Measurements from ENCODE around the gene UGT1A5.
"Not testable (repeated sequence)": the region's sequence is repeated elsewhere in the genome, so short reads cannot be mapped to it uniquely, and the experiment has no call there.

UGT1A5 gene

GRCh38 chr2:233747283-233747544 lies 34.5 kb downstream of the UGT1A5 start:
- DNase-seq, result no peak

- DNase-seq, result not testable (repeated sequence)
These were observed 38.0 kb downstream of the UGT1A5 start for GRCh38 chr2:233750689-233751088.

- not testable (repeated sequence) for DNase-seq
These were observed 38.7 kb downstream of the UGT1A5 start for GRCh38 chr2:233751212-233752009.

DNA sequence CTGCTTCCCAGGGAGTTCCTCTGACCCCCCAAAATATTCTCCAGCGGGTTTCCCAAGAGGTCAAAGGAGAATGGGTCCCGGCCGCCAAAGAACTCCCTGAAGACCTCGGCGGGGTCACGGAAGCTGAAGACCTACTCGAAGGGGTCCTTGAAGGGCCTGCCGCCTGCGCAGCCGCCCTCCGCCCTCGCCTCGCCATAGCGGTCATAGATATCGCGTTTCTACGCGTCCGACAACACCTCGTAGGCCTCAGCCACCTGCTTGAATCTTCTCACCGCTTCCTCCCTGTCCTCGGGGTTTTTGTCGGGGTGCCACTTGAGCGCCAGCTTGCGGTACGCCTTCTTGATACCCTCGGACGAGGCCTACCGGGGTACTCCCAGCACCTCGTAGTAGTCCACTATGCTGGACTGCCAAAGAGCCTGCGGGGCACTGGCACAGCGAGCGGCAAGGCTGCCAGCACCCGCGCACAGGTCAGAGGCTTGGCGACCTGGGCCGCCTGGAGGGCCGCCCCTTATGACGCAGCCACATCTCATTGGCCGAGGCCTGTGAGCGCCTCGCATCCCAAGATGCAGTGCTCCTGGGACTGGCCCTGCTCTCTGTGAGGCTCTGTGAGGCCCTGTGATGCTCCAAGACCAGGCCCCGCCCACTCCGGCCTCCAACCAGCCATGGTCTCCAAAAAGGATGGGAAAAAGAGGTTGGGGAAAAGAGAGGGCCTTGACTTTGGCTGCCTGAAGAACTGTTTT lies 42.3 kb downstream of the UGT1A5 start:
- no peak for DNase-seq

DNA sequence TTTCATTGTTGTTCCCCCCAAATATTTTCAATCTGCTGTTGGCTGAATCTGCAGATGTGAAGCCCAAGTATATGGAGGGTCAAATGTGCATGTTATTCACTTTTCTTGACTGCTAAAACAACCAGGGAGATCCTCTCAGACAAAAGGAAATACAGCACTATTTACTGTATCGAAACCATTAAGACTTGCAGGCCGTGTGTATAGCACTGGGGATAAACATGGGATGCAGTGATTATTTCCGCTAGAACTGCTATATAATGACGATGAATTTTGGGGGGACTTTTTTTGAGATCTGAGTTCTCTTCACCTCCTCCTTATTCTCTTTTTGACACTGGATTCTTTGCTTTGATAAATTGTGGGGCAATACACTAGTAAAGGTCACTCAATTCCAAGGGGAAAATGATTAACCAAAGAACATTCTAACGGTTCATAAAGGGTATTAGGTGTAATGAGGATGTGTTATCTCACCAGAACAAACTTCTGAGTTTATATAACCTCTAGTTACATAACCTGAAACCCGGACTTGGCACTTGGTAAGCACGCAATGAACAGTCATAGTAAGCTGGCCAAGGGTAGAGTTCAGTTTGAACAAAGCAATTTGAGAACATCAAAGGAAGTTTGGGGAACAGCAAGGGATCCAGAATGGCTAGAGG lies 43.8 kb downstream of the UGT1A5 start:
- DNase-seq, result no peak

GRCh38 chr2:233758141-233758540 lies 45.4 kb downstream of the UGT1A5 start:
- no peak for DNase-seq

GRCh38 chr2:233758849-233759248 lies 46.1 kb downstream of the UGT1A5 start:
- no peak for DNase-seq

- no peak for DNase-seq
These were observed 47.3 kb downstream of the UGT1A5 start, which contains the start of gene UGT1A1 for GRCh38 chr2:233760043-233760442. UGT1A1 (plus strand) TSS chr2:233760270; CDS start chr2:233760288, 18 bp downstream.

DNA sequence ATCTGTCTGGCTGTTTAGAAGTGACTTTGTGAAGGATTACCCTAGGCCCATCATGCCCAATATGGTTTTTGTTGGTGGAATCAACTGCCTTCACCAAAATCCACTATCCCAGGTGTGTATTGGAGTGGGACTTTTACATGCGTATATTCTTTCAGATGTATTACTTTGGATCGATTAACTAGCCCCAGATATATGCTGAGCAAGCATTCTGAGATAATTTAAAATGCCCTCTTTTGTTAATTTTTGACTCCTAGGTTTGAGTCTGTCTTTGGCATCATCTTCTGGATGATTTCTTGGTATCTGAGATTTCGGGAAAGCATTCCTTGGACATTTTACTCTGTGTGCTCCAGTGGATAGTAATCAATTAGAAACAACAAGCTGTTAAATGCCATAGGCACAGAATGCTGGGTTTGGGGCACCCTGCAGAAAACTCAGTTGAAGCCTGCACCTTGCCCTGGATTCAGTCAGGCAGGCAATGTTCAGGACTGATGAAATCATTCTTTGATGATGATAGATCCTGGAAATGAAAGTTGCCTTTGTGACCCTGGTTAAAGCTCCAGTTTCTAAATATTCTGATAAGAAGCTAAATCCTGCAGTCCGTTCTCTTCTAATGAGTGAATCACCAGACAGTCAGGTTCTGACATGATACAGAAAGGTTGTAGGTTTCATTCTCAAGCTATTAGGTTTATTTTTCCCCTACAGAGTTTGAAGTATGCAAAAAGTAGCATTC lies 48.5 kb downstream of the UGT1A5 start:
- no peak for DNase-seq

DNA sequence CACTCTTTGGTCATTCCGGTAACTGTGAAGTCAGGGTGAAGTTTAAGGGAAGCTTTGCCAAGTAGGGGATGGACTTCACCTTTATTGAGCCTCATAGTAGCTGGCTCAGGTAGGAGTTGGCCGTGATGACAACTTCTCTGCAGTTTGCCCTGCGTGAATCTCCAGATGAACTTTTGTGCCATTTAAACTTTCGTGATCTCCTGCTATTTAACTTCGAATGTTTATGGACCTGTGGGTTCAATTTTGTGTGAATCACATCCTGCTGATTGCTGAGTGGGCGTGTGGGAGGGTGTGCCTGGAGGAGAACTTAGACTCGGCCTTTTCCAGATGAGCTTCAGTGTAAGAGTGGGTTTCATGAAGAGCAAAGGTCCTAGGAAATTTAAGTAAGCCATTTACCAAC lies 51.6 kb downstream of the UGT1A5 start:
- no peak for DNase-seq

- DNase-seq, result no peak
These were observed 52.1 kb downstream of the UGT1A5 start for GRCh38 chr2:233764761-233765160.

GRCh38 chr2:233766416-233766815 lies 53.7 kb downstream of the UGT1A5 start:
- DNase-seq, result no peak

DNA sequence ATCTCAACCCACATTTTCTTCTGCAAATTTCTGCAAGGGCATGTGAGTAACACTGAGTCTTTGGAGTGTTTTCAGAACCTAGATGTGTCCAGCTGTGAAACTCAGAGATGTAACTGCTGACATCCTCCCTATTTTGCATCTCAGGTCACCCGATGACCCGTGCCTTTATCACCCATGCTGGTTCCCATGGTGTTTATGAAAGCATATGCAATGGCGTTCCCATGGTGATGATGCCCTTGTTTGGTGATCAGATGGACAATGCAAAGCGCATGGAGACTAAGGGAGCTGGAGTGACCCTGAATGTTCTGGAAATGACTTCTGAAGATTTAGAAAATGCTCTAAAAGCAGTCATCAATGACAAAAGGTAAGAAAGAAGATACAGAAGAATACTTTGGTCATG lies 55.4 kb downstream of the UGT1A5 start:
- DNase-seq, result no peak

DNA sequence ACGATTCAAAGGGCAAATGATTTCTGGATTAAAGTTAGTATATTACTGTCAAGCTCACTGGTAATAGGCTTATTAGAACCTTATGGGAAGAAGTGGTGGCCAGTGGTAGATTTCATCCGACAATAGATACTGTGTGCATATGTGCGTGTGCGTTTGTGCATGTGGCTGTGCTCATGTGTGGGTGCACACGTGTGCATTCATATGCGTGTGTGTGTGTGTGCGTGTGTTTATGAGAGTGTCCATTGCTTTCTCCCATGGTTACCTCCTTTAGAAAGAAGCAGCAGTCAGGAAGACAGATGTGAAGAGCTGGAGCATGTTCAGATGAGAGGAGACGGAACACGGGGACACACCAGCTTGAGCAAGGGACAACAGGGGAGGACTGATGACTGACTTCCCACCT lies 56.6 kb downstream of the UGT1A5 start:
- no peak for DNase-seq

DNA sequence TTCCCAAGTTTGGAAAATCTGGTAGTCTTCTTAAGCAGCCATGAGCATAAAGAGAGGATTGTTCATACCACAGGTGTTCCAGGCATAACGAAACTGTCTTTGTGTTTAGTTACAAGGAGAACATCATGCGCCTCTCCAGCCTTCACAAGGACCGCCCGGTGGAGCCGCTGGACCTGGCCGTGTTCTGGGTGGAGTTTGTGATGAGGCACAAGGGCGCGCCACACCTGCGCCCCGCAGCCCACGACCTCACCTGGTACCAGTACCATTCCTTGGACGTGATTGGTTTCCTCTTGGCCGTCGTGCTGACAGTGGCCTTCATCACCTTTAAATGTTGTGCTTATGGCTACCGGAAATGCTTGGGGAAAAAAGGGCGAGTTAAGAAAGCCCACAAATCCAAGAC lies 59.4 kb downstream of the UGT1A5 start:
- DNase-seq, result no peak

GRCh38 chr2:233772583-233772982 lies 59.9 kb downstream of the UGT1A5 start:
- DNase-seq, result no peak

DNA sequence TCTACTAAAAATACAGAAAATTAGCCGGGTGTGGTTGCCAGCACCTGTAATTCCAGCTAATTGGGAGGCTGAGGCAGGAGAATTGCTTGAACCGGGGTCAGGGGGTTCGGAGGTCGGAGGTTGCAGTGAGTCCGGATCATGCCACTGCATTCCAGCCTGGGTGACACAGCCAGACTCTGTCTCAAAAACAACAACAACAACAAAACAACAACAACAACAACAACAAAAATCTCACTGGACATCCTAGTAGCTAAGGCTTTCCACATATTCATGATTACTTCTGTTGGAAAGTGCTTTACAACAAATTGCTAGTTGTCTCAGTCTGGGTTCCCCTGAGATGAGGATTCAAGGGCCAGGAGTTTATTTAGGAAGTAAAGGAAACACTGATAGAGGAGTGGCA lies 61.1 kb downstream of the UGT1A5 start:
- no peak for DNase-seq

- no peak for DNase-seq
These were observed 62.7 kb downstream of the UGT1A5 start for GRCh38 chr2:233775414-233775813.

DNA sequence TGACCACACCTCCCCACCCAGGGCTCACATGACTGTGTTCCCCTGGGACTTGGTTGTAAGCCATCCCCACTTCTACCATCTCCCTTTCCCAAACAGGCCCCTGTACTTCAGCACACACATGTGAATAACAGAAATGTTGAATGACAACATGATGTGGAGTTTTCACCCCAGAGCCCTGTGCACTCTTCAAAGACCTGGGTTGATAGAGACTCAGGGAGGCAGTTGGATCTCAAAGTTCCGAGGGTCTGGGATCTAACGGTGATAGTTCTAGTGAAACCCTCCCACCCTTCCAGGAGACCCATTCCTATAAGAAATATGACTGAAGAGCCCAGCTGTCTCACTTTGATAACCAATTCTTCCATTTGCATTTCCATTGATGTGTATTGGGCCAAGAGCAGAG lies 65.3 kb downstream of the UGT1A5 start, which contains the start of gene MROH2A:
MROH2A (plus strand) TSS at position 301 of the 400 bp plus-strand sequence. CDS start 1,029 bp downstream, outside the sequence.
- no peak for DNase-seq

DNA sequence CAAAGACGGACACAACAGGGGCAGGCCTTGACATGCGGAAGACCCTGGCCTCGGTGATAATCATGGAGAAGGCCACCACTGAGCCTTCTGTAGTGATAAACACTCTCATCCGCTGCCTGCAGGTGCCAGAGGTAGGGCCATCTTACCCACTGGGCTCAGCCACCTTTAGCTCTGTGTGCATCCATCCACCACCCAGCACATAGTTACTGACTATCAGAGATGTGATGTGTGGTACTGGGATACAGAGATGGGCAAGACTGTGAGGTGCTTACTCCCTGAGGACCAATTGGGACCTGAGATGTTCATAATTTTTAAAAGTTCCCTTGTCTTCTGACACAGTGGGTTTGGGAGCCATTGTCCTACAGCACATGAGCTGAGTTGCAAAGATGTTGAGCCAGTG lies 67.0 kb downstream of the UGT1A5 start:
- no peak for DNase-seq

DNA sequence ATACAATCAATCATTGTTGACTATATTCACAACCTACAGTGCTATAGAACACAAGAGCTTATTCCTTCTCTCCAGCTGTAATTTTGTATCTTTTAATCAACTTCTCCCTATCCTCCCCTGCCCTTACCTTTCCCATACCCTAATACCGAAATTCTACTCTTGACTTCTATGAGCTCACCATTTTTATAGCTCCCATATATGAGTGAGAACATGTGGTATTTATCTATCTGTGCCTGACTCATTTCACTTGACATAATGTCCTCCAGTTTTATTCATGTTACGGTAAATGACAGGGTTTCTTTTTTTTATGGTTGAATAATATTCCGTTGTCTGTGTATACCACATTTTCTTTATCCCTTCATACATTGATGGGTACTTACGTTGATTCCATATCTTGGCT lies 68.1 kb downstream of the UGT1A5 start:
- DNase-seq, result no peak

DNA sequence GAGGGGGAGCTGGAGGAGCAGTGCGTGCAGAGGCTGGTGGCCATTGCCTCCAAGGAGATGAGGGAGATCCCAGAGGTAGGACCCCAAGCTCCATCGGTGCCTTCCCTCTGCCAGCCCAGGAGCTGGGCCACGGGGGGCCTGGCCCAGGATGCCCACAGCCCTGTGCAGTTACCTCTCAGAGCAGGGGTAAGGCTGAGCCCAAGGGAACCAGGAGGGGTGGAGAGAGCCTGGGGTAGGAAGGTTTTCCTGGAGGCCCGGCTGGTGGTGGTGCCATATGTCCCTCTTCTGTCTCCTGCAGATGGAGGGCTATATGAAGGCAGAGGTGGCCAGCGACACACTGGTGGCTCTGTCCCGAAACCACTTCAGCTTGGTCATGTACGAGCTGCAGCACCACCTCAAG lies 76.8 kb downstream of the UGT1A5 start:
- no peak for DNase-seq
